AG04449 (cell line): Measurements from ENCODE around the gene SIX5.

ENCODE experiments used
- CTCF ChIA-PET: fragments of 350-600 bp; formaldehyde crosslinking; extraction: SDS; loops from one replicate; lab custom pipeline; 2021; ENCODE audit warnings: antibody characterized with exemption; lab: Yijun Ruan, JAX
- POLR2A ChIA-PET: fragments of 400-600, 350-600 bp; formaldehyde crosslinking; extraction: SDS; loops from one replicate; lab custom pipeline; 2020; ENCODE audit warnings: antibody characterized with exemption, inconsistent platforms; lab: Yijun Ruan, JAX
- DNase-seq: peaks from one replicate; pipeline ENCODE4 v3.0.0-alpha.2; 2010; ENCODE audit warnings: low read depth, low spot score
- H3K4me3 ChIP-seq: 2 replicates; pipeline ENCODE4 v1.5.1; 2011; ENCODE audit warnings: low read depth, mild to moderate bottlenecking, control low read depth, low read length
- TF ChIP-seq, protein P1 (sequence below): IDR thresholded peaks from one replicate; pipeline ENCODE4 v1.5.1; 2011; ENCODE audit warnings: mild to moderate bottlenecking, moderate library complexity, low read length, control low read depth, inconsistent platforms; ENCODE audit not compliant: insufficient read depth; ENCODE audit errors: missing control alignments

SIX5 gene

GRCh38 chr19:45790942-45791341 is 21.9 kb upstream of the SIX5 start:
- H3K4me3 ChIP-seq: peak overlapping the region; percentile 89
- TF ChIP-seq, protein P1, sequence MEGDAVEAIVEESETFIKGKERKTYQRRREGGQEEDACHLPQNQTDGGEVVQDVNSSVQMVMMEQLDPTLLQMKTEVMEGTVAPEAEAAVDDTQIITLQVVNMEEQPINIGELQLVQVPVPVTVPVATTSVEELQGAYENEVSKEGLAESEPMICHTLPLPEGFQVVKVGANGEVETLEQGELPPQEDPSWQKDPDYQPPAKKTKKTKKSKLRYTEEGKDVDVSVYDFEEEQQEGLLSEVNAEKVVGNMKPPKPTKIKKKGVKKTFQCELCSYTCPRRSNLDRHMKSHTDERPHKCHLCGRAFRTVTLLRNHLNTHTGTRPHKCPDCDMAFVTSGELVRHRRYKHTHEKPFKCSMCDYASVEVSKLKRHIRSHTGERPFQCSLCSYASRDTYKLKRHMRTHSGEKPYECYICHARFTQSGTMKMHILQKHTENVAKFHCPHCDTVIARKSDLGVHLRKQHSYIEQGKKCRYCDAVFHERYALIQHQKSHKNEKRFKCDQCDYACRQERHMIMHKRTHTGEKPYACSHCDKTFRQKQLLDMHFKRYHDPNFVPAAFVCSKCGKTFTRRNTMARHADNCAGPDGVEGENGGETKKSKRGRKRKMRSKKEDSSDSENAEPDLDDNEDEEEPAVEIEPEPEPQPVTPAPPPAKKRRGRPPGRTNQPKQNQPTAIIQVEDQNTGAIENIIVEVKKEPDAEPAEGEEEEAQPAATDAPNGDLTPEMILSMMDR: no peak
- no peak for DNase-seq
- ChIA-PET CTCF (interaction anchor here (0.6 to 4.8 kb wide), 4 partner anchors 9 to 21 kb away, joined by 3 to 36 read pairs (median 14); partner anchors contain the start of genes DMPK and SIX5), POLR2A (interaction anchor here (0.7 kb wide), 1 partner anchor 8 kb away, joined by 3 read pairs; no protein-coding TSS in a partner anchor)

GRCh38 chr19:45789035-45789786 is 20.2 kb upstream of the SIX5 start:
- no peak for DNase-seq
- ChIA-PET POLR2A (no interaction called here), CTCF (interaction anchor here (1.2 to 4.0 kb wide), 3 partner anchors 10 to 17 kb away, joined by 3 to 20 read pairs (median 4); no protein-coding TSS in a partner anchor)
- H3K4me3 ChIP-seq: no peak overlapping the region
- TF ChIP-seq, protein P1: no peak

DNA sequence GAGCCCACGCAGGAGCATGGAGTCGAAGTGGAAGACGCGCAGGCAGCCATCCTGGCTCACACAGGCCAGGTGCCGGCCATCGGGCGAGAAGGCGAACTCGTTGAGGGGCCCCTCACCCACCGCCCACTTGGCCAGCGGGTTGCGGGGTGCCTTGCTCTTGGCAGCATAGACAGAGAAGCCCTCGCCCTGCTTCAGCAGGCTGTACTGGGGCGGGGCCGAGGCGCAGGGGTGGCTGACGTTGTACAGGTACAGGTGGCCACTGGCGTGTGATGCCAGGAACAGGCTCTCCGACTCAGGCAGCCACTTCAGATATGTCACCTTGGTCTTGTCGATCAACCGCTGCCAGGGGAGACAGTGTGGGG is 17.5 kb upstream of the SIX5 start:
- no peak overlapping the region for H3K4me3 ChIP-seq
- TF ChIP-seq, protein P1: no peak
- POLR2A ChIA-PET: no interaction called here
- DNase-seq: no peak
- CTCF ChIA-PET: interaction anchor here (1.0 kb wide), 1 partner anchor 13 kb away, joined by 3 read pairs; no protein-coding TSS in a partner anchor

DNA sequence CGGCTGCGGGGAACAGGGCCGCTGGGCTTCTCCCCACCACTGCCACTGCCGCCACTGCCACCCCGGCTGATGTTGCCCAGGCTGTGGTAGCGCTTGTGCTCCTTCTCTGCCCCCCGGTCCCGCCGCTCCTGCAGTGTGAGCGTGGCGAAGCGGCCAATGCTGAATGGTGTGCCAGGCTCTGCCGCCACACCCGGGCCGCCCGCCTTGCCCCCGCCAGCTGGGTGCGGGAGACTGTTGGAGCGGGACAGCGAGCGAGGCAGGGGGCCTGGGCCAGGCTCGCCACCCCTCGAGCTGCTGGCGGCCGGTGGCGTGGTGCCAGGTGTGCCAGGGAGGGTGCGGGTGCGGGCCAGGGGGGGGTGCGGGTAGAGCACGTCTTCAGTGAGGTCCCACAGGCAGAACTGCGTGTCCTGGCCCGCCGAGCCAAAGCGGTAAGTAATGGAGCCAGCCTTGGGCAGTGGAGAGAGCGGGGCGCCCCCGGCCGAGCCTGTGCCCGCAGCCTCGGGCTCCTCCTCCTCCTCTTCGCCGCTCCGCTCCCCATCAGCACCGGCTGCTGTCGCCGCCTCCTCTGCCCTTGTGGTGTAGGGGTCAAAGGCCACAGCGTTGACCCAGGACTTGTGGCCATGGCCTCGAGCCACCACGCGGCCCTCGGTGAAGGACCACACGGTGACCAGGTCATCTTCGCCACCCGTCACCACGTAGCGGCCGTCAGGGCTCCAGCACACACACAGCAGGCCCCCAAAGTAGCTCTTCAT is 16.9 kb upstream of the SIX5 start:
- CTCF ChIA-PET: no interaction called here
- TF ChIP-seq, protein P1: no peak
- H3K4me3 ChIP-seq: no peak overlapping the region

DNA sequence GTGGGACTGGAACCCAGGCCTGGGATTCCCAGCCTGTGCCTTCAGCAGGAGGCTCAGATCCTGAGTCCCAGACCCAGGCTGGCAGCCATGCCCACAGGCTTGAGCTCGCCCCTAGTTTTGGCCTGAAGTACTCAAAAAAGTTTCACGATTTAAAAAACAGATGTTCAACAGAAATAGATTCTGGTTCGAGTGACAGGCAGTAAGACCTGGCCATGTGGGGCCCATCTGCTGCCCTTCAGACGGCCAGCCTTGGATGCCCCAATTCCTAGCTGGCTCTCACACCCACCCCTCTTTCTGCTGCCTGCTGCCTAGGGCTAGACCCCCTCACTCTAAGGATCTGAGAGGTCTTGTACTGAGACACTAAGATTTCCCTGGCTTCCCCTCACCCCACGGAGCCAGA is 16.0 kb upstream of the SIX5 start:
- DNase-seq: no peak
- TF ChIP-seq, protein P1: no peak
- ChIA-PET CTCF (interaction anchor here (1.5 to 4.2 kb wide), 3 partner anchors 15 to 31 kb away, joined by 5 to 38 read pairs (median 6); partner anchors contain the start of gene SIX5), POLR2A (no interaction called here)
- no peak overlapping the region for H3K4me3 ChIP-seq

More for the DNA sequence above, 16.9 kb upstream of the SIX5 start:
- POLR2A ChIA-PET: no interaction called here
- no peak for DNase-seq
